ENCODE measurements around the gene KRTAP16-1. TPM values are rescaled to one million over a fixed set of nuclear protein-coding genes. Genes with fewer than 3 reads are reported as not detected.

Gene KRTAP16-1
- polyA plus RNA-seq, 1 donor (not counting 4 experiments of a cell fraction or from before 2014, with no cell fraction given) = not detected

GRCh38 chr17:41307647-41308046, 1.5 kb downstream of the KRTAP16-1 start:
- FAIRE-seq (no peak), DNase-seq (ENCODE audit: low read depth, low spot score) (no peak)
- Histone ChIP-seq H3K27ac (ENCODE audit: control insufficient read depth, insufficient read depth, low read length) (no peak overlapping the region), H3K4me2 (ENCODE audit: control insufficient read depth, extremely low read depth, insufficient read depth, low read depth, low read length) (no peak overlapping the region), H3K4me3 (ENCODE audit: control insufficient read depth in 2 of 3, extremely low read depth in 1 of 3, insufficient read depth in 2 of 3, low read depth in 1 of 3, low read length in 3 of 3) (no peak overlapping the region), H3K9me3 (ENCODE audit: control insufficient read depth, low read depth, low read length) (no peaks in the 10 kb centered on the region), H2AFZ (ENCODE audit: control insufficient read depth, low read length) (no peak overlapping the region), H3K36me3 (ENCODE audit: control insufficient read depth in 2 of 2, extremely low read depth in 1 of 2, insufficient read depth in 2 of 2, low read length in 2 of 2) (no peaks in the 10 kb centered on the region), H3K9ac (ENCODE audit: control insufficient read depth, extremely low read depth, insufficient read depth, low read length) (no peak overlapping the region), H3K79me2 (ENCODE audit: control insufficient read depth, insufficient read depth, low read length) (no peaks in the 10 kb centered on the region), H3K4me1 (ENCODE audit: control insufficient read depth, extremely low read depth, insufficient read depth, low read length) (peaks cover 7% of the 10 kb centered on the region), H3K27me3 (ENCODE audit: control insufficient read depth, extremely low read depth, insufficient read depth, low read length) (no peaks in the 10 kb centered on the region), H4K20me1 (ENCODE audit: control insufficient read depth, extremely low read depth, insufficient read depth, low read length) (no peaks in the 10 kb centered on the region), H3K9me1 (ENCODE audit: control insufficient read depth, extremely low read depth, insufficient read depth, low read length) (no peaks in the 10 kb centered on the region)
- dilution Hi-C loops (cut with MboI; ENCODE audit: extremely low pct_ligation_motif_present, low sequenced_read_pairs) = no loop called here
- no peak for TF ChIP-seq EZH2 (IDR thresholded peaks at IDR 0.05; ENCODE audit: low read length)
- TF ChIP-seq CTCF (optimal IDR thresholded peaks at IDR 0.05 in 1 of 3, IDR thresholded peaks at IDR 0.05 in 1 of 3, conservative IDR thresholded peaks at IDR 0.05 in 1 of 3; ENCODE audit: extremely low read depth in 1 of 3, insufficient read depth in 2 of 3, low read length in 3 of 3) = no peak

- DNase-seq (ENCODE audit: low read depth, low spot score) (no peak), FAIRE-seq (no peak)
- H3K4me1 ChIP-seq (ENCODE audit: control insufficient read depth, extremely low read depth, insufficient read depth, low read length) = peaks cover 25% of the 10 kb centered on the region
- no peak overlapping the region for H3K9ac ChIP-seq (ENCODE audit: control insufficient read depth, extremely low read depth, insufficient read depth, low read length)
- no peak overlapping the region for H3K4me2 ChIP-seq (ENCODE audit: control insufficient read depth, extremely low read depth, insufficient read depth, low read depth, low read length)
- no peaks in the 10 kb centered on the region for H3K9me1 ChIP-seq (ENCODE audit: control insufficient read depth, extremely low read depth, insufficient read depth, low read length)
- no peak overlapping the region for H3K27ac ChIP-seq (ENCODE audit: control insufficient read depth, insufficient read depth, low read length)
- TF ChIP-seq CTCF (optimal IDR thresholded peaks at IDR 0.05 in 1 of 3, IDR thresholded peaks at IDR 0.05 in 1 of 3, conservative IDR thresholded peaks at IDR 0.05 in 1 of 3; ENCODE audit: extremely low read depth in 1 of 3, insufficient read depth in 2 of 3, low read length in 3 of 3) = no peak
- no peaks in the 10 kb centered on the region for H3K27me3 ChIP-seq (ENCODE audit: control insufficient read depth, extremely low read depth, insufficient read depth, low read length)
- no peaks in the 10 kb centered on the region for H3K79me2 ChIP-seq (ENCODE audit: control insufficient read depth, insufficient read depth, low read length)
- no peaks in the 10 kb centered on the region for H4K20me1 ChIP-seq (ENCODE audit: control insufficient read depth, extremely low read depth, insufficient read depth, low read length)
- dilution Hi-C loops (cut with MboI; ENCODE audit: extremely low pct_ligation_motif_present, low sequenced_read_pairs) = no loop called here
- no peaks in the 10 kb centered on the region for H3K9me3 ChIP-seq (ENCODE audit: control insufficient read depth, low read depth, low read length)
- H3K36me3 ChIP-seq (ENCODE audit: control insufficient read depth in 2 of 2, extremely low read depth in 1 of 2, insufficient read depth in 2 of 2, low read length in 2 of 2) = no peaks in the 10 kb centered on the region
- no peak overlapping the region for H2AFZ ChIP-seq (ENCODE audit: control insufficient read depth, low read length)
- H3K4me3 ChIP-seq (ENCODE audit: control insufficient read depth in 2 of 3, extremely low read depth in 1 of 3, insufficient read depth in 2 of 3, low read depth in 1 of 3, low read length in 3 of 3) = no peak overlapping the region
Measured at GRCh38 chr17:41304091-41304490, 5.0 kb downstream of the KRTAP16-1 start.

Data from keratinocyte (primary cell).